Thymus (tissue), 11 donors: ENCODE measurements around the gene SOCS3. TPM values are rescaled to one million over a fixed set of nuclear protein-coding genes. Genes with fewer than 3 reads are reported as not detected.
A peak's percentile ranks its signal among the peaks of the same experiment; 100 is the strongest.

Experiments used
- DNase-seq, 9 donors: peaks; one replicate each; pipeline ENCODE4 v3.0.0-alpha.2; 2013; ENCODE audit warnings: low spot score in 9 of 9, low read depth in 6 of 9, missing footprints in 1 of 9
- H3K27ac ChIP-seq, 2 donors: one replicate each; pipeline ENCODE4 v1.5.1; 2013; ENCODE audit warnings: control low read depth in 1 of 2, low read depth in 1 of 2, low read length in 1 of 2, mild to moderate bottlenecking in 1 of 2, moderate library complexity in 1 of 2
- H3K27me3 ChIP-seq, 2 donors: one replicate each; pipeline ENCODE4 v1.5.1; 2013; ENCODE audit warnings: low read length in 1 of 2; ENCODE audit not compliant: control insufficient read depth in 2 of 2, insufficient read depth in 1 of 2
- H3K36me3 ChIP-seq, 2 donors: one replicate each; pipeline ENCODE4 v1.5.1; 2013; ENCODE audit warnings: low read length in 1 of 2, mild to moderate bottlenecking in 1 of 2, moderate library complexity in 1 of 2; ENCODE audit not compliant: control insufficient read depth in 2 of 2, insufficient read depth in 2 of 2
- H3K4me1 ChIP-seq, 2 donors: one replicate each; pipeline ENCODE4 v1.5.1; 2013; ENCODE audit warnings: low read length in 2 of 2; ENCODE audit not compliant: control insufficient read depth in 2 of 2, insufficient read depth in 2 of 2
- H3K4me3 ChIP-seq, 2 donors: one replicate each; pipeline ENCODE4 v1.5.1; 2013; ENCODE audit warnings: low read length in 2 of 2, control low read depth in 1 of 2, mild to moderate bottlenecking in 1 of 2
- H3K9me3 ChIP-seq, 2 donors: one replicate each; pipeline ENCODE4 v1.5.1; 2013; ENCODE audit warnings: low read length in 1 of 2, mild to moderate bottlenecking in 1 of 2; ENCODE audit not compliant: control insufficient read depth in 2 of 2, insufficient read depth in 1 of 2
- WGBS: extraction: QIAGEN DNeasy Blood & Tissue Kit; methylation state at CpG from one replicate; pipeline ENCODE4 v1.1.7; 2013; 5-methylcytosine and 5-hydroxymethylcytosine counted together
- polyA plus RNA-seq: library from polyadenylated mRNA; stranded (reverse); fragments of 200-250 nt; gene quantifications from one replicate; pipeline ENCODE4 v1.2.3, GENCODE V29; 2013
- total RNA-seq: library from RNA; stranded (reverse); fragments of 120-200 nt; gene quantifications from one replicate; pipeline ENCODE4 v1.2.4, GENCODE V29; 2013
- donor health status: healthy.

Gene SOCS3
- total and polyA plus RNA-seq, 2 donors, result 59.5 to 126 TPM

- Histone ChIP-seq H3K27ac (peak overlapping the region in 1 of 2 donors; percentile 36), H3K27me3 (no peaks in the 10 kb centered on the region), H3K36me3 (peaks cover 91% of the 10 kb centered on the region in 2 donors), H3K9me3 (no peaks in the 10 kb centered on the region), H3K4me3 (no peak overlapping the region), H3K4me1 (no peaks in the 10 kb centered on the region)
- DNase-seq, result no peak
- 94% methylated on average over 8 of the region's 8 CpGs for WGBS
These were observed 42.0 kb upstream of the SOCS3 start for GRCh38 chr17:78401891-78402290.

- Histone ChIP-seq H3K27me3 (no peaks in the 10 kb centered on the region), H3K36me3 (peaks cover 91% of the 10 kb centered on the region in 2 donors), H3K9me3 (no peaks in the 10 kb centered on the region), H3K4me3 (no peak overlapping the region), H3K4me1 (no peaks in the 10 kb centered on the region), H3K27ac (peak overlapping the region in 1 of 2 donors; percentile 39)
- WGBS, result 95% methylated on average over 6 of the region's 6 CpGs
- no peak for DNase-seq
These were observed 41.4 kb upstream of the SOCS3 start for GRCh38 chr17:78401246-78401645.

GRCh38 chr17:78400581-78401240 lies 40.8 kb upstream of the SOCS3 start:
- Histone ChIP-seq H3K9me3 (no peaks in the 10 kb centered on the region), H3K27ac (peak overlapping the region in 1 of 2 donors; percentile 39), H3K4me3 (no peak overlapping the region), H3K4me1 (no peaks in the 10 kb centered on the region), H3K27me3 (no peaks in the 10 kb centered on the region), H3K36me3 (peaks cover 92 to 94% of the 10 kb centered on the region in 2 donors)
- WGBS, result 91% methylated on average over 17 of the region's 17 CpGs
- no peak for DNase-seq

- H3K4me1 ChIP-seq, result no peaks in the 10 kb centered on the region
- no peak overlapping the region for H3K27ac ChIP-seq
- WGBS, result 97% methylated on average over 6 of the region's 6 CpGs
- no peaks in the 10 kb centered on the region for H3K27me3 ChIP-seq
- H3K4me3 ChIP-seq, result no peak overlapping the region
- no peak for DNase-seq
- H3K36me3 ChIP-seq, result peaks cover 94 to 96% of the 10 kb centered on the region in 2 donors
- no peaks in the 10 kb centered on the region for H3K9me3 ChIP-seq
These were observed 39.8 kb upstream of the SOCS3 start for GRCh38 chr17:78399693-78400144.

- DNase-seq, result no peak
- 97% methylated on average over 28 of the region's 28 CpGs for WGBS
- Histone ChIP-seq H3K27ac (peak overlapping the region in 1 of 2 donors; percentile 9), H3K36me3 (peaks cover 93 to 94% of the 10 kb centered on the region in 2 donors), H3K27me3 (no peaks in the 10 kb centered on the region), H3K9me3 (no peaks in the 10 kb centered on the region), H3K4me3 (no peak overlapping the region), H3K4me1 (no peaks in the 10 kb centered on the region)
These were observed 39.3 kb upstream of the SOCS3 start for GRCh38 chr17:78399028-78399692.

- no peak for DNase-seq
- over 99% methylated on average over 3 of the region's 3 CpGs for WGBS
- peaks cover 93 to 94% of the 10 kb centered on the region in 2 donors for H3K36me3 ChIP-seq
- H3K4me3 ChIP-seq, result no peak overlapping the region
- no peak overlapping the region for H3K27ac ChIP-seq
- H3K9me3 ChIP-seq, result no peaks in the 10 kb centered on the region
- no peaks in the 10 kb centered on the region for H3K4me1 ChIP-seq
- no peaks in the 10 kb centered on the region for H3K27me3 ChIP-seq
These were observed 38.5 kb upstream of the SOCS3 start for GRCh38 chr17:78398390-78398789.

- H3K27ac ChIP-seq, result no peak overlapping the region
- no peaks in the 10 kb centered on the region for H3K9me3 ChIP-seq
- H3K27me3 ChIP-seq, result no peaks in the 10 kb centered on the region
- peaks cover 92 to 93% of the 10 kb centered on the region in 2 donors for H3K36me3 ChIP-seq
- no peak for DNase-seq
- H3K4me1 ChIP-seq, result no peaks in the 10 kb centered on the region
- no peak overlapping the region for H3K4me3 ChIP-seq
- 98% methylated on average over 13 of the region's 13 CpGs for WGBS
These were observed 37.8 kb upstream of the SOCS3 start for GRCh38 chr17:78397681-78398101.

GRCh38 chr17:78396441-78397337 lies 36.8 kb upstream of the SOCS3 start:
- Histone ChIP-seq H3K27me3 (no peaks in the 10 kb centered on the region), H3K27ac (no peak overlapping the region), H3K4me3 (no peak overlapping the region), H3K4me1 (no peaks in the 10 kb centered on the region), H3K9me3 (no peaks in the 10 kb centered on the region), H3K36me3 (peaks cover 88 to 89% of the 10 kb centered on the region in 2 donors)
- 95% methylated on average over 14 of the region's 14 CpGs for WGBS
- no peak for DNase-seq
